GM18951 (cell line): ENCODE measurements around the gene ZIC1.

Source experiments
- POLR2A ChIP-seq: IDR thresholded peaks from 4 replicates; pipeline ENCODE4 v1.6.1; 2011; ENCODE audit warnings: mild to moderate bottlenecking; ENCODE audit not compliant: insufficient read length, insufficient read depth; ENCODE audit errors: extremely low read depth
- in situ Hi-C: fragments of 300-500 bp; cut with MboI; formaldehyde crosslinking; loops from one replicate; pipeline ENCODE4 v1.12.0; 2022; ENCODE audit warnings: low sequenced_read_pairs, mixed read lengths, inconsistent platforms; ENCODE audit not compliant: unreplicated experiment

The ZIC1 gene

DNA sequence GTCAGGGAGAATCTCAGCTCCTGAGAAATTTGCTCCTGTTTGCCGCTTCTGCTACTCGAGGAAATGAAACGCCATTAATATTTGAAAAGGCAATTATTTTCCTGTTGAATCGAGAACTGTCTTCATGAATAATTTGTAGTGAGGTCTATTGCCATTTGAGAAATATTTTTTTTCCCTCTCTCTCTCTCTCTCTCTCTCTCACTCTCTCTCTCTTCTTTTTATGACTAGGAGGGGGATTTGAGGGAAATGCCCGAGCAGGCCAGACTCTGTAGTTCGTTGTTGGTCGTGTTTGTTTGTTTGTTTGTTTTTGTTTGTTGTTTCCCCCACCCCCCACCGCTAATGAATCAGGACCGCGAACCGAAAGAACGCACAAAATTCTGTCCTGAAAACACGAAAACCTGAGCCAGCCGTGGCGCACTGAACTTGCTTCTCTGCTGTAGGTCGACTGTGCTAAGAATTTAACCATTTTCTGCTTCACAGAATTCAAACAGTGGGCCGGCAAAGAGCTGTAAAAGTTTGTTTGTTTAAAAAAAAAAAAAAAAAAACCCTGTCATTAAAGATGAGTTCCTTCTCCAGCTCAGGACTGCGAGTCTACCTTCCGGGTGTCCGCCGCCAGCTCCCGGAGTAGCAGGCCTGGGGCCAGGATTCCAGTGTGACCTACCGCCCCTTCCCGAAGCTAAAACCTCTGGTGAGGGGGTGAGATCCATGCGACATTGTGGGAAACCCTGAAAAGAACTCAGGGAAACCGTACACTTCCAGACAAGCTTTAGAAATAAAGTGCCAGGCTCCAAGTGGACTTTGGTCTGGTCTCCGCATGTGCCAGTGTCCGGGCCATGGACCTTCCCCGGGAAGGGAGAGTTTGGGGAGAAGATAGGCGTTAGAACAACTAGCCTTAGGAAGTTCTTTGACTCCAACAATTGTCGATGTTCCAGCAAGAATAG is 15.0 kb upstream of the ZIC1 start:
- no peak for TF ChIP-seq POLR2A

DNA sequence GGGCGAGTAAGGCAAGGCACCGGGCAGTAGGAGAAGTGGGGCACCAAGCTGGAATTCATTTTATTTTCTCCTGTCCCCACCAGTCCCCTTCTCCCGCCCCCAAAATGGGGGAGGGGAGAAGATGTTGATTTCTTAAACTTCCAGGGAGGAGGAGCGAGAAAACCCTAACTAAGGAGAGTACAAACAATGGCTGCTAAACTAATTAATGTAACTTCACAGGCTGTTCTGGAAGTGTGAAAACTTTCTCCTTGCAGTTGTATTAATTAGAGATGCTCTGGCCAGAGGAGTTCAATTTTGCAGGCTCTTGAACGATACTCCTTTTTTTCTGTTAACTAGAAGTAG is 14.3 kb upstream of the ZIC1 start:
- no peak for TF ChIP-seq POLR2A
- in situ Hi-C loops: no loop called here

More for the DNA sequence above, 15.0 kb upstream of the ZIC1 start:
- in situ Hi-C loops: no loop called here

DNA sequence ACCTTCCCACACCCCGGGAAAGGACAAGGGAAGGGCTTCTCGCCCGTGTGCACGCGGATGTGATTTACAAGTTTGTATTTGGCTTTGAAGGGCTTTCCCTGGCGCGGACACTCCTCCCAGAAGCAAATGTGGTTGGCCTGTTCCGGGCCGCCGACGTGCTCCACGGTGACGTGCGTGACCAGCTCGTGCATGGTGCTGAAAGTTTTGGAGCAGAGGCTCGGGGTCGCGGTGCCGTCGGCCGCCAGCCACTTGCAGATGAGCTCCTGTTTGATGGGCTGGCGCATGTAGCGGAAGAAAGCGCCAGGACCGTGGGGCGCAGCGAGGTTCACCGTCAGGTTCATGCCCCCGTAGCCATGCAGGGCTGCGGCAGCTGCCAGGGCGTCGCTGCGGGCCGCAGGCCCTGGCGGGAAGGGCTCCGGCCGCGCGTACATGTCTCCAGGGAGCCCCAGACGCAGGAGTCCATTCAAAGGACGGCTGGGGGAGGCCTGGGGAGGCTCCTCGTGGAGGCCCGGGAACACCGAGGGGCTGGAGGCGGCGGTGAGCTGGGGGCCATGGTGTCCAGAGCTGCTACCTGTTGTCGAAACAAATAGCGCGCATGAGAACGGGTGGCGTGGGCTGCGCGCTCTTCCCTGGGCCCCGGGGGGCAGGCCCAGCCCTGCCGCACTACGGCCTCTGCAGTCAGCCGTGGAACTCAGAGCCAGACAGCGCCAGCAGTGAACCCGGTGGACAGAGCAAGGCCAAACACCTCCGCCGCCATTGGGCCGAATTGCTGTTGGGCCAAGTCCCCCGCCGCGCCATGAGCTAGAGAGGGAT is 13.1 kb upstream of the ZIC1 start:
- no peak for TF ChIP-seq POLR2A
- in situ Hi-C loops: no loop called here

DNA sequence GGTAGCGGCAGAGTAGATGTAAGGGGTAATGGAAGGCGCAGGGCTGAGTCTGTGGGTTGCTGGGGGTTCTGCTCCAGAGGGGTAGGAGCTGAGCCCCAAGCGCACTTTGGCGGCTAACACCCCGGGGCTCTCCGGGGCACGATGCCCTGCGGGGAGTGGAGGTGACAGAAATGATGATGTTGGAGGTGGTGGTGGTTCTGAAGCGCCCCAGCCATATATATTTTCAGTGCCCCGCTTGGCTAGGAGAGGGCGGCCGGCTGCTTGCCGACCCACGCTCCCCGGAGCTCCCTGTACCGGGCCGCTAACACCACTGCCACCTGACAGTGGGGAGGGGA is 12.5 kb upstream of the ZIC1 start:
- in situ Hi-C loops: no loop called here

DNA sequence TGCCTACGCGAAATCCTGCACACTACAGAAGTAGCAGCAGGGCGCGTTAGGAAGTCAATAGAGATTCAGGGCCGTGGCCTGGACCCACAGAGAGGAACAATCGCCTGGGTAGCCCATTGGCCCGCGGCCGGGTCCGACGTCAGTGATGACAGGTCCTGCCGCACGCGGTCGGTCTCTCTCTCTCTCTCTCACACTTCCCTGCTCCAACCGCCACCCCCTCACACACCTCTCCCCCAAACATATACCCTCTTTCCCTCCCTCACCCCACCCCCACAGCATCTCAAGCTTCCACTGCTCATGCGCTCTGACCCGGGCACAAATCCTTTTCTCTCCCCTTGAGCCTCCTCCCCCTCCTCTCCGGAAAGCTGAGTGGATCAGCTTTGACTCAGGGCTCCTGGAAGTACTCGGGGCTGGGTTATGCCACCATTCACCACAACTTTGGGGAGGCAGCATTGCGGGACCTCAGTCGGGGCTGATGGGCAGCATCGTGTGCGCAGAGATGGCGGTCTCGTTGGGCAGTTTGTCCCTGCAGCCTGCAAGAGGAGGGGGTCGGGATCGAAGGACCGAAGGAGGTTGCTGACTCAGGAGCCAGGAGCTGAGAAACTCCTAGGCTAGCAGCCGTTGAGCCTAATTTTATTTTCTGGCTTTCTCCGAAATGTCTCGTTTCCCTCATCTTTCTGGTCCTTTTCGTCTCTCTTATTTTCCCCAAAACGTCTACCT is 11.8 kb upstream of the ZIC1 start:
- TF ChIP-seq POLR2A: no peak
- in situ Hi-C loops: no loop called here

More for the DNA sequence above, 12.5 kb upstream of the ZIC1 start:
- no peak for TF ChIP-seq POLR2A

DNA sequence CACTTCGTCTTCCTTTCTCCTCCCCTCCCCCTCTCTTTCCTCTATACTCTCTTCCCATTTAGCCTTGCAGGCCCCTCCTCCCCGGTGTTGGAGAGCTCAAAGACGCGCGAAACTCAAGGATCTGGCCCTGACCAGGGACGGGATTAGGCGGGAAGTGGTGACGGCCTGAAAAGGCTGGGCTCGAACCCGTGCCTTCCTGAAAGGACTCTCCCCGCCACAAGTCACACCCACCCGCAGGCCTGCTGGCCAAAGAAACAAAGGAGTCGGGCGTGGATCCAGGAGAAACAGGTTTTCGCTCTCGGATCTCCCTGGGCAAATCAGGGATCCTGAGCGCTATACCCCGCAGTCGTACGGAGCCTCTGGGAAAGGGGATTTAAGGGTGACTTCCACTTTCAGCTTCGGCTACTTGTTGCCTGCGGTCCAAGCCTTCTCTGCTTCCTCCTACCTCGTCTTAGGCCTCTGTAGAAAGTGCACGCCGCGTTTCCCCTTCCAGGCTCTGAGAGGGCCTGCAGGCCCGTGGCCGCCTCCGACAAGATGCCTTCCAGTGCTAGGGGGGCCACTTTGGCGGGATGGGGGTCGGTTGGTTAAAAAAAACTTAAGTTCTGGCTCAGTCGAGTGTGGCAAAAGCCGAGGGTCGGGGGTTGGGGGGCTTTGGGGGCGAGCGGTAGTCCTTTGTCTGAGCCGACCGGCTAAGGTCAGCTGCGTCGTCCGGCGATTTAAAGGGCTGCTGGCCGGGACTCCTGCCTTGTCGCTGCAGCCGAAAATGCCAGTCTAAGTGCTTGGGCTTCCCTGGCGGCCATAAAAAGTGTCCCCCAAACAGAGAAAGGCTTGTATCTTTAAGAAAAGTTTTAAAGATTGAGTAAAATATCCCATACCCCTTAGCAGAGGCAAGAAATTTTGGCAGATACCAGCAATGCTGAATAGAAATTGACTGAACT is 11.0 kb upstream of the ZIC1 start:
- in situ Hi-C loops: no loop called here
- no peak for TF ChIP-seq POLR2A

DNA sequence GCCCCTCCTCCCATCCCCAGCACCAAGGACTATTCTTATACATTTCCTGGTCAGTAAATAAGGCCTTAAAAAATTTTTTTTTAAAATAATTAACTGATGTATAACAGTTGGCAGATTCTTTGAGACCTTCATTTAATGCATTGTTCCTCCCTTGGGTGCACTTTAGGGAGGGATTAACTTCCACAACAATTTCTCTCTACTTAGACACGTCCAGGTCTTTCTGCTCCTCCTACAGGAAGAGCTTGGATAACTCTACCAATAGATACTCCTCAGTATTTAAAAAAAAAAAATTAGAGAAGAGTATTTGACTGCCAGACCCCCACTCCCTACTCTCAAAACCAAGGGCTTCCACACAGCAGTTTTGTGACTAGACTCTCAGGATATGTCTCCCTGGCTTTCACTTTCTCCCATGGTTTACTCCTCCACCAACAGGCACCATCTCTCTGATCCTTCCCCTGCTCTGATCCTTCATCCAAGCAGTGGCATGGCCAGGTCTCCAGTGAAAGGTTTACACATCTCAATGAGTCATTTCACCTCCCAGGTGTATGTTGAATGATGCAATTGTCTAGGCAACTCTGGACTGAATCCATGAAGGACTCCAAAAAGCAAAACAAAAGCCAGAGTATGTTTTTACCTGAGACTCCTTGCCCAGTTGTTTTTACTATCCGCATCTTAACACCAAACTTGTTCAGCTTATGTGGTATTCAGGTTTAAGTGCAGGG is 10.2 kb upstream of the ZIC1 start:
- in situ Hi-C loops: no loop called here
- TF ChIP-seq POLR2A: no peak

DNA sequence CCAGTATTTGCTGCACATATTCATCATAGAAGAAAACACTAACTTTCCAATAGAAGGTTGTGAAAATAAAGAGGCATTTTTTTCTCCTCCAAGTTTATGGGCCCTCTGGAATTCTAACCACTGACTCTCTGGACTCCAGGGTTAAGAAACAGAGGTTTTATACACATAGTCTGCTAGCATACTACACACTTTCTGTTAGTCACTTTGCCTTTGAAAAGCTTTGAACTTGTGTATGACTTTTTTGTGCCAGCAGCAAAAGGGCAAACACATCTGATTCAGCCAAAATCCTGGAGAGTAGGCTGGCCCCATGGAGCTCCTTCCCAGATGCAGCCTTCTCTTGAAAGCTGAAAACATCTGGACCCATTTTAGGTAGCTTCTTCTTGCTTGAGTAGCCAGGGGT is 9.1 kb upstream of the ZIC1 start:
- in situ Hi-C loops: no loop called here
- TF ChIP-seq POLR2A: no peak

DNA sequence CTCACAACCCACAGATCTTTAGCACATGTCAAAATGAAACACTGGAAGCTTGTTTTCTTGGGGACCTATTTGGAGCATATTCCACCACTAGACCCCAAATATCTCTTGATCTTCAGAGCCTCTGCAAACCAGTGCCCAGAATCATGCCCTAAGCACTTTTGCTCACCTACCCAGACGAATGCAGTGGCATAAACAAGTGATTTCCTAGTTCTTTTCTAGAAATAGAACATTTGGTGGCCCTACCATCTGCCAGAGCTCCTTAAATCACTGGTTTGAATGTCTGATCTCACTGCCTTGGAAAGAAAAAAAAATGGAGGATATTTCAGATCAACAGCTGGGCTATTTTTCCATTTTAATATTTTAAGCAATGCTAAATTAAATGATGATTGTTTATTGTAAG is 8.2 kb upstream of the ZIC1 start:
- TF ChIP-seq POLR2A: no peak
- in situ Hi-C loops: no loop called here

DNA sequence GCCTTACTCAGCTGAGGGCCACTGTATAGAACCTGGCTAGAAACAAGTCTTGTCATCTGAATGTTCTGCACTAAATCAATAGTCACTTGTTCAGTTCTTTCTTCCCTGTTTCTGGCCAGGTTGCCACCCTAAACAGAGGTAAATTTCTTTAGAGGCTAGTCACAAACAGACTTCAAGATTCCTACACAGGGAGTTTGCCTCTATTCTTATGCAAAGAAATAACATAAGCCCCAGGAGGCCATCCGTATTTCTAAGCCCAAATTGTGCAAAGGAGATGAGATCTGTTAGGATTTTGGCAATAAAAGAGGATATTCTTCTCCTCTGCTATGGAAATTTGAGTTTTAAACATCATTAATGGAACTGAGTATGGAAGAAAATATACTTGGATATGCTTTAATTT is 7.7 kb upstream of the ZIC1 start:
- no peak for TF ChIP-seq POLR2A
- in situ Hi-C loops: no loop called here

DNA sequence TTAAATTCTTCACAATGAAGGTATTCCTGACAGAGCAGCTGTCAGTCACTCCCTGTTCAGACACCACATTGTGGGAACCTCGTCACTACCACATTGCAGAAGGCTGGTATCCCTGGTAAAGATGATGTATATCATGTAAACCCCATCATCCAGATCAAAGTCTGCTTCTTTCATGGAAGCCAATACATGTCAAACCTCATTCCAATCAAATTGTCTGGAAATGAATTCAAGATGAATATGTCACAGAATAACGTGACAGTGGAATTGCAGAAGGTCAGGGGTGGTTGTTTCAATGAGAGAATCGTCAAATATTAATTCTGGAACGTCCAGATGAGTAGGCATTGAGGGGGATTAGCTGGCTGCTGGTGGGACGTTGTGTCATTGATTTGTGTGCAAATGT is 7.0 kb upstream of the ZIC1 start:
- TF ChIP-seq POLR2A: no peak
- in situ Hi-C loops: no loop called here

DNA sequence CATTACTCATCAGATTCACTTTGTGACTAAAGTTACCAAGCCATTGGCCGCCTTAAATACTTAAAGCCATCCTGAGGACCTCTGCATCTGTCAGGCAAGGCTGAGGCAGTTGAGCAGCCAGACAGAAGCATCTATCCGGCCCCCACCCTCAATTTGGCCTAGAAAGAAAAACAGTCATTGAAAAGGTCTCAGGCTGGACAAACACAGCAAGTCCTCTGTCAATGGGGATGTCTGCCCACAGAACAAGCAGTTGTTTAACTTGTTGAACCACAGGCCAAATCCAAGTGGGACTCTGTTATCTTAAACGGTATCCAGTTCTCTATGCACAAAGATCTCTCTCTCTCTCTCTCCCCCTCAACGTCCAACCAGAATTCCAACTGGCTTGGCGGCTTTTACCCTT is 5.7 kb upstream of the ZIC1 start:
- in situ Hi-C loops: no loop called here
- TF ChIP-seq POLR2A: no peak
